Measurements from ENCODE around the gene VMO1.

DNA sequence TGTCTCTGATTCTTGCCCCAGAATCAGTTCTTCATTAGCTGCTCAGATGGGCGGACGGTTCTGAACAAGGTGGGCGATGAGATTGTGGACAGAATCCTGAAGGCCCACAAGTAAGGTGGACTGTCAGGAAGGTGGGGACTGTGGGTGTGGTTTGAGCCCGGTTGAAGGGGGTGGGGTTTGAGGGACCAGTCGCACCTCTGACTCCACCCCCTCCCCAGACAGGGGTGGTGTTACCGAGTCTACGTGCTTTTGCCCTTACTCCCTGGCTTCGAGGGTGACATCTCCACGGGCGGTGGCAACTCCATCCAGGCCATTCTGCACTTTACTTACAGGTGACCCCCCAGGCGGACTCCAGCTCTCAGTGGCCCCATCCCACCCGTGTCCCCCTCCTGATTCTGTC, 32.1 kb upstream of the VMO1 start:
- TF ChIP-seq CTCF (IDR thresholded peaks at IDR 0.05; ENCODE audit: low read length) (no peak), EZH2 (optimal IDR thresholded peaks at IDR 0.05; ENCODE audit: low read depth, low read length) (no peak)

All from MM.1S (cell line).